Small intestine (tissue), 7 donors: ENCODE measurements around the gene CCDC88C. TPM values are rescaled to one million over a fixed set of nuclear protein-coding genes. Genes with fewer than 3 reads are reported as not detected.

Source experiments
- DNase-seq, 2 donors: peaks; one replicate each; pipeline versions ENCODE4 v3.0.0 to v3.0.0-alpha.2; 2013
- FAIRE-seq: peaks from 2 replicates; lab custom pipeline; 2012; peaks lifted over from hg19 to GRCh38; lab: Jason Lieb, UNC
- H3K27ac ChIP-seq, 3 donors: one replicate each; pipeline ENCODE4 v1.5.1; 2013; ENCODE audit warnings: low read length in 2 of 3, mild to moderate bottlenecking in 2 of 3, control low read depth in 1 of 3, inconsistent platforms in 1 of 3, low read depth in 1 of 3, moderate library complexity in 1 of 3
- H3K27me3 ChIP-seq, 3 donors: one replicate each; pipeline ENCODE4 v1.6.1; 2013; ENCODE audit warnings: low read length in 3 of 3, inconsistent platforms in 1 of 3; ENCODE audit not compliant: control insufficient read depth in 3 of 3, insufficient read depth in 3 of 3
- H3K36me3 ChIP-seq, 3 donors: one replicate each; pipeline ENCODE4 v1.6.1; 2013; ENCODE audit warnings: low read length in 3 of 3, inconsistent platforms in 1 of 3, low read depth in 1 of 3, mild to moderate bottlenecking in 1 of 3, moderate library complexity in 1 of 3; ENCODE audit not compliant: control insufficient read depth in 3 of 3, insufficient read depth in 2 of 3
- H3K4me1 ChIP-seq, 3 donors: one replicate each; pipeline ENCODE4 v1.6.1; 2013; ENCODE audit warnings: low read length in 2 of 3, inconsistent platforms in 1 of 3, low read depth in 1 of 3, mild to moderate bottlenecking in 1 of 3, moderate library complexity in 1 of 3; ENCODE audit not compliant: control insufficient read depth in 3 of 3, insufficient read depth in 2 of 3
- H3K4me3 ChIP-seq, 3 donors: one replicate each; pipeline ENCODE4 v1.5.1; 2013; ENCODE audit warnings: low read length in 3 of 3, control low read depth in 1 of 3, inconsistent platforms in 1 of 3, low read depth in 1 of 3, mild to moderate bottlenecking in 1 of 3, moderate library complexity in 1 of 3
- H3K9me3 ChIP-seq, 2 donors: one replicate each; pipeline ENCODE4 v1.6.1; 2013; ENCODE audit warnings: low read depth in 1 of 2, low read length in 1 of 2; ENCODE audit not compliant: control insufficient read depth in 2 of 2, insufficient read depth in 1 of 2
- WGBS, 3 donors: extraction: QIAGEN DNeasy Blood & Tissue Kit; methylation state at CpG; one replicate each; pipeline ENCODE4 v1.1.7; 2013; 5-methylcytosine and 5-hydroxymethylcytosine counted together
- polyA plus RNA-seq, 4 donors: library from polyadenylated mRNA; stranded (reverse) in 3 of 4; unstranded in 1 of 4; fragments of 200-250 nt in 3 of 4; fragments of 120-200 nt in 1 of 4; gene quantifications; one replicate each; pipeline versions ENCODE4 v1.2.1 to v1.2.3, GENCODE V29; 2013
- donor health status: healthy with polysubstance abuse.
- donor health status: control.
- donor health status: control.
- donor health status: Bipolar disorder and iron deficiency.
- donor health status: healthy.

CCDC88C gene
- polyA plus RNA-seq, 4 donors = 13.2 to 25.9 (median 18.3) TPM

DNA sequence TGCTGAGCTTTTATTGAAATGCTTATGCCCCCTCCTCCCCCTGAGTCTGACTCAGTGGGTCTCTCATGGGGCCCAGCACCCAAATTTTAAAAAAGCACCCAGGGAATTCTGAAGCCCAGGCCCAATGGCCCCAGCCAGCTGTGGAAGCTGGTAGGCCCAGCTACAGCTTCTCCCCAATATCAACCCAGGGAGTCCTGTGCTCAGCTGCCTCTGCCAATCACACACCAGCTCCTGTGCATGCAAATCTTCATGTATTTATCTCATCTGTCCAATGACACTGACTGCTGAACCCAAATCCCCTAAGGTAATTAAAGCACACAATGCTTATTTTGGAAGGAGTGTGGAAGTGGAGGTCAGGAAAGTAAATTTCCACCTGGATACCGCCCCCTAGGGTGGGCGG, 76.3 kb downstream of the CCDC88C start:
- Histone ChIP-seq H3K27me3 (no peaks in the 10 kb centered on the region), H3K4me1 (no peaks in the 10 kb centered on the region), H3K4me3 (no peak overlapping the region), H3K36me3 (peaks cover 7 to 64% (median 10%) of the 10 kb centered on the region in 3 donors), H3K9me3 (no peaks in the 10 kb centered on the region), H3K27ac (no peak overlapping the region)
- WGBS, 3 donors = 73 to 100% (median 98%) methylated on average over 2 of the region's 2 CpGs
- no peak for DNase-seq
- no peak for FAIRE-seq

DNA sequence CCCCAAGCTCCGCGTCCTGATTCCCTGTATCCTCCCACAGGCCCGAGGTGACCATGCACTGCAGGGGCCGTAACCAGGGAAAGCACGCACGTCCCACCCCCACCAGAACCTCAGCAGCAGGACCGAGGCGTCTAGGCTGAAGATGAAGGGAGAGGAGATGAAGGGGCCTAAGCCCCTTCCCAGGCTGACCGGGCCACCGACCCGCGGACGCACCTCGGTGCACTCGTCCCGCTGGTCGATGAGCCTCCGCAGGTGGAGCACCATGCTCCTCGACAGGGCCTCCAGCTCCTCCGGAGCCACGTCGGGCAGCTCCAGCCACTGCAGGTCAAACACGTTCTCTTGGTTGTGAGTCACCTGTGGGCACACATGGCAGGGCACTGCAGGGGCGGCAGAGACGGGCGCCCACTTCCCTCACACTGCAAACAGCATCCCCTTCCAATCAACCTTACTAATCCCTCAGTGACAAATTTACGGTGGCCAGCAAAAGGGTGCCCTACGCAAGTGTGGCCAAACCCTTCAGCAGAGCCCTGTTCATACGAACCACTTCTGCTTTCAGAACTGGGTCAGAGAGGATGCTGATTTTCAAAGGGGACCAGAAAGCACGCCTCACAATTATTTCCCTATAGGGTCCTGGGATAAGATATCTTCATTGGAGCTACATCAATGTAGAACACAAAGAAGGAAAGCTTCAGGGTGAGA, 77.8 kb downstream of the CCDC88C start:
- no peak overlapping the region for H3K27ac ChIP-seq
- no peaks in the 10 kb centered on the region for H3K27me3 ChIP-seq
- H3K36me3 ChIP-seq = peaks cover 10 to 80% (median 11%) of the 10 kb centered on the region in 3 donors
- no peaks in the 10 kb centered on the region for H3K4me1 ChIP-seq
- DNase-seq (no peak), FAIRE-seq (no peak)
- no peaks in the 10 kb centered on the region for H3K9me3 ChIP-seq
- WGBS, 3 donors = 92 to 95% (median 94%) methylated on average over 21 to 30 of the region's 30 CpGs
- H3K4me3 ChIP-seq = no peak overlapping the region

DNA sequence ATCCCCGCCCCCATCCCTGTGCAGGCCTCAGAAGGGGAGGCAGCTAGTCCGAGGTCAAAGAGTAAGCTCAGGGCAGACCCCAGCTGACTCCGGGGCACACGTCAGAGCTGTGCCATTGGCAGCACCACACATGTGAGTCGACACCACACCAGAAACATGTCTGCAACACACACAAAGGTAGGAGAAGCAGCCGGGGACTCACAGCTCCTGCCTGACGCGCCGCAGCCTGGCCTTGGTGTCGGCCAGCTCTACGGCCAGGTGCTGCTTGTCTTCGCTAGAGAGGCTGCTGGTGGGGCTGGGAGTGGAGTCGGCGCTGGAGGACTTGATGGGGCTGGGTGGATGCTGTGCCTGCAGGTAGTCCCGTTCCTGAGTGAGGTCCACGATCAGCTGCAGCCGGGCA, 78.5 kb downstream of the CCDC88C start:
- DNase-seq (no peak), FAIRE-seq (no peak)
- Histone ChIP-seq H3K9me3 (no peaks in the 10 kb centered on the region), H3K4me3 (no peak overlapping the region), H3K36me3 (peaks cover 10 to 87% (median 12%) of the 10 kb centered on the region in 3 donors), H3K27ac (no peak overlapping the region), H3K4me1 (no peaks in the 10 kb centered on the region), H3K27me3 (no peaks in the 10 kb centered on the region)
- WGBS, 3 donors = 95 to 98% (median 96%) methylated on average over 17 of the region's 17 CpGs

DNA sequence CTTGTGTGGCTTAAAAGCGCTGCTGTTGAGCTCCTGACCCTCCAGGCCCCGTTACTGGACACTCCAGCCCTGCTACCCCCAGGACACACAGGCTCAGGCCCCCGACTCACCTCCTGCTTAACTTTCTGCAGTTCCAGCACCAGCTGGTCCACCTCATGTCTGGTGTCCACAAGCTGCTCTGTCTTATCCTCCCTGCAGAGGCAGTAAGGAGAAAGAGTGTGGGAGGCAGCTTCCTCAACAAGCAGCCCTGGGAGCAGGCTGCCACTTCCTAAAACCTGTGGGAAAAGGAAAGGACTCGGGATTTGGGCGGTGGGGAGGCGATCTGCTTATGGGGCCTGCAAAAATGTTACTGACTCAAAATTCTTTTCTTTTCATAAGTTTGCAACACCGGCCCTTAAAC, 79.2 kb downstream of the CCDC88C start:
- Histone ChIP-seq H3K4me1 (no peaks in the 10 kb centered on the region), H3K27me3 (no peaks in the 10 kb centered on the region), H3K36me3 (peaks cover 10 to 88% (median 12%) of the 10 kb centered on the region in 3 donors), H3K9me3 (no peaks in the 10 kb centered on the region), H3K4me3 (no peak overlapping the region), H3K27ac (no peak overlapping the region)
- FAIRE-seq (no peak), DNase-seq (no peak)
- 83 to 95% (median 94%) methylated on average over 7 of the region's 7 CpGs for WGBS, 3 donors

DNA sequence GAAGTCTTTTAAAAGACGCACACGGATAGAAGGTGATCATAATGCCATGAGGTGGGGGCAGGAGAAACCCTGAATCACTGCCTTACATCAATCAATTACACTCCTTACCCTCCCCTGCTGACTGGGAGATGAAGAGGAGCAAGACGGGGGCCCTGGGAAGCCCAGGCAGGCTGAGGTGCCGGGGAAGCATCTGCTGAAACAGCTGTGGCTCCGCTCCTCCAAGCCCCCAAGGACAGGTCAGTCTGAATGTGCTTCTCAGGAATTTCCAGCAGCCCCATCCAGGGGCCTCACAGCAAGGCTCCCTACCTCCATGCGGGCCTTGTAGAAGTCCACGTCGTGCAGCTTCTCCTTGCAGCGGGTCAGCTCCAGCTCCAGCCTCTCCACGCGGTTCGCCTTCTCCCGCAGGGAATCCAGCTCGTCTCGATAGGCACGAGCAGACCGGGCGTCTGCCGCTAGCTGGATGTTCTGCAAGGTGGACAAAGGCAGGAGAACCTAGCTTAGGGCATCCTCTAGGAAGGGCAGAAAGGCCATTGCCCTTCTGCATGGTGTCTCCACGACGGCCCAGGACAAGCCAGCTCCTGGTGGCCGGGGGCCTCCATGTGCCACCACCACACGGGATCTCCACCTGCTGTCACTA, 79.8 kb downstream of the CCDC88C start:
- Histone ChIP-seq H3K36me3 (peaks cover 9 to 84% (median 12%) of the 10 kb centered on the region in 3 donors), H3K4me3 (no peak overlapping the region), H3K27ac (no peak overlapping the region), H3K4me1 (peaks cover 0 to under 1% (median 0%) of the 10 kb centered on the region in 3 donors), H3K9me3 (no peaks in the 10 kb centered on the region), H3K27me3 (no peaks in the 10 kb centered on the region)
- no peak for FAIRE-seq
- 92 to 97% (median 95%) methylated on average over 23 of the region's 23 CpGs for WGBS, 3 donors
- DNase-seq = no peak

DNA sequence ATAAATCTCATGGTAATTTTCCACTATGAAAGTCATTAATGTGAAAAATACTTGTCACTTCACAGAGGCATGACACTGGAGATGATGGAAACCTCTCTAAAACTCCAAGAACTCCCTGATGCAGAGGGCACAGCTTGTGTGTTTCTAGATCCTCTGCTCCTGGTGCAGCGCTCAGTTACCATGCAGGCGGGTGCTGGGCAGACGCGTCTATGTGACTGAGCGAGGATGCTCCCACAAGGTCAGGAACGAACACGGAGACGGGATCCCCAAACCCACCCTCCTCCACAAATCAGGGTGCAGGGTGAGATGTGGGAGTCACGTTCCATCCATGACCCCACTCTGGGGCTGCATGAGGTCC, 81.5 kb downstream of the CCDC88C start:
- Histone ChIP-seq H3K9me3 (no peaks in the 10 kb centered on the region), H3K4me3 (no peak overlapping the region), H3K27ac (no peak overlapping the region), H3K27me3 (no peaks in the 10 kb centered on the region), H3K4me1 (peaks cover 0 to 16% (median 6%) of the 10 kb centered on the region in 3 donors), H3K36me3 (peaks cover 9 to 81% (median 12%) of the 10 kb centered on the region in 3 donors)
- FAIRE-seq (no peak), DNase-seq (no peak)
- 93 to 99% (median 96%) methylated on average over 9 of the region's 9 CpGs for WGBS, 3 donors

DNA sequence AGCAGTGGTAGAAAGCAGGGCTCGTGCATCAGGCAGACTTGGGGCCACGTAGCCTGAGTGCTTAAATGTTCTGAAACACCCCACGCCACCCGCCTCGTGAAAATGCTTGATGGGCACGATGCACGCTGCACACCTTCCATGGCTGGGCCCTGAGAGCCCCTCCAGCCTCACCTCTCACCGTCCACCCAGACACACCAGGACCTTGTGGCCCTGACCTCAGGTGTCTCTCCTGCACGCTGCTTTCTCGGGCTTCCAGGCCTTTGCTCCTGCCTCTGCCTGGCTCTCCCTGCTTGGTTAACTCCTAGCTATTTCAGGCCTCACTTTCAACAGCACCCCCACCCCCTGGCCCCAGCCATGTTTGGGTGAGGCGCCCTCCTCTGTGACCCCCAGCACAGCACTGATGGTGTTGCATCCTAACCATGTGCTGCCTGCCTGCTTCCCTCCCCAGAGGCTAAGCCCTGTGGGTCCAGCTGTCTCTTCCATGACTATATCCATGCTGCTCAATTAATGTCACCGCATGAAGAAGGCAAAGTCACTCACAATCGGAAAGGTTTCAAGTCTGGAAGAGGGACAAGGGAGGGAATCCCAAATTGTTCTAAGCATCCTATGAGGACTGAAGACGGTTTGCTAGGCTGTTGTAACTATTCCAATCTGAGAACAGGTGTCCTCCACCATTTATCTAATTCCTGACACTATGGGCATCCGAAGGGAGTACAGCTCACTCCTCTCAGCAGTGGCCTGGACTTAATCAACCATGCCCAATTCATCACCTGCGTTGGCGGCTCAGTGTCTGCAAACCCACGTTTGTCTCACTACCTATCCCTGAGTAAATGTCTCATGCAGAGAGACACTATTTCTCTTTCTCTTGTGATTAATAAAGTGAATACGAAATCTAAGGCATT, 82.2 kb downstream of the CCDC88C start:
- Histone ChIP-seq H3K27me3 (no peaks in the 10 kb centered on the region), H3K9me3 (no peaks in the 10 kb centered on the region), H3K4me1 (peaks cover 0 to 18% (median 6%) of the 10 kb centered on the region in 3 donors), H3K36me3 (peaks cover 9 to 83% (median 12%) of the 10 kb centered on the region in 3 donors), H3K27ac (no peak overlapping the region), H3K4me3 (no peak overlapping the region)
- FAIRE-seq (no peak), DNase-seq (no peak)
- 90 to 92% (median 91%) methylated on average over 19 of the region's 19 CpGs for WGBS, 3 donors

DNA sequence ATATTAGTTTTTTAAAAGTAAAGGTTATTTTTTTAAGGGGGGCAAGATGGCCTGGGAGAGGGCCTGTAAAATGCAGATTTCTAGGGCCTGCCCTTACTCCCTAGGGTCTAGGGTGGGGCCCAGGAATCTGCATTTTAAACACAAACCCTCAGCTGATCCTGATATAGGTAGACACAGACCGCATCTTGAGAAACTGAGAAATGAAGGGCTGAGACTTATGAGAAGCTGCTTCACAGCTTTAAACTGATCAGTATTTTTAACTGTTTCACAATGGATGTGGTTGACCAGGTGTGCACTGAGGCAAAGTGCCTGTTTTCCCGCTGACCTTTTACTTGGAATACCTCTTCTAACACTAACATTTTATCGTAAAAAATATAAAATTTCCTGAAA, 84.0 kb downstream of the CCDC88C start:
- Histone ChIP-seq H3K36me3 (peaks cover 9 to 83% (median 10%) of the 10 kb centered on the region in 3 donors), H3K27me3 (no peaks in the 10 kb centered on the region), H3K27ac (no peak overlapping the region), H3K4me1 (peaks cover 0 to 18% (median 6%) of the 10 kb centered on the region in 3 donors), H3K9me3 (no peaks in the 10 kb centered on the region), H3K4me3 (no peak overlapping the region)
- WGBS, 3 donors = 90 to 98% (median 95%) methylated on average over 3 of the region's 3 CpGs
- FAIRE-seq (no peak), DNase-seq (no peak)
